HG02938 (cell line): ENCODE results near the gene COL9A2.
A peak's percentile ranks its signal among the peaks of the same experiment; 100 is the strongest.
"Not testable (repeated sequence)": the region's sequence is repeated elsewhere in the genome, so short reads cannot be mapped to it uniquely, and the experiment has no call there.

Experiments used
- ATAC-seq: cut with Tn5 transposase; IDR thresholded peaks from one replicate; pipeline ENCODE4 v1.9.1; 2021; ENCODE audit warnings: mild to moderate bottlenecking, moderate library complexity; ENCODE audit not compliant: unreplicated experiment

The COL9A2 gene

DNA sequence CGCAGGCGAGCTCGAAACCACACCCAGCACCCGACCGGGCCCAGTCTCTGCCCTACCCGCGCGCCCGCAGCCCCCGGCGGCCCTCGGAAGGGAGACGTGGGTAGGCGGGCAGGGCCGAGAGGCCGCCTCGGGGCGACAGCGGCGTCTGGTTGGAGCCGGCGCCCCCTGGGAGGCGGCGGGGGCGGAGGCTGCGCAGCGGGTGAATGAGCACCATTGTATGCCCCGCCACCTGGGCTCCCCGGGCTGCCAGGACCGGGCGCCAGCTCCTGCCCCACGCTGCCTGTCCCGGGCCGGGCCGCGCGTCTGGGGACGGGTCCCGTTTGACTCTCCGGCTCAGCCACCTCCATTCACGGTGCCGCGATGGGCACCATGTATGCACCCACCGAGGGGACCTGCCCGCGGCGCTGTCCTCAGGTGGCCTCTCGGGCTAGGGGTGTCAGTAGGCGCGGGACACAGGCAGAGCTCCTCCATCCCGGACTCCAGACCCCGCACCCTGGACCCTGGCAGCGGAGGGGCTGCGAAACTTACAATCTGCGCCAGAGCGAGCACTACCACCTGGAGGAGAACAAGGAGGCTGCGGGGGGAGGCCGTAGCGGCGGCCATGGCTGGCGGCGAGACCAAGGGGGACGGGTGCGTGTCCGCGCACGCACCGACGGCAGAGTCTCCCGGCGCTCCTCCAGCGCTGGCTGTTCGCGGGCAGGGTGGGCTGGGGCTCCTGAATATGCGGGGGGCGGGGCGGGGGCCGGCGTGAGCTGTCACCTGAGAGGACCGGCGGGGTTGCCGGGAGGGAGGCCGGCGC, at the start of gene COL9A2:
Gene COL9A2 (minus strand): TSS at position 692 of the 799 bp plus-strand sequence. CDS start 89 bp downstream, at position 603.
- no peak for ATAC-seq

DNA sequence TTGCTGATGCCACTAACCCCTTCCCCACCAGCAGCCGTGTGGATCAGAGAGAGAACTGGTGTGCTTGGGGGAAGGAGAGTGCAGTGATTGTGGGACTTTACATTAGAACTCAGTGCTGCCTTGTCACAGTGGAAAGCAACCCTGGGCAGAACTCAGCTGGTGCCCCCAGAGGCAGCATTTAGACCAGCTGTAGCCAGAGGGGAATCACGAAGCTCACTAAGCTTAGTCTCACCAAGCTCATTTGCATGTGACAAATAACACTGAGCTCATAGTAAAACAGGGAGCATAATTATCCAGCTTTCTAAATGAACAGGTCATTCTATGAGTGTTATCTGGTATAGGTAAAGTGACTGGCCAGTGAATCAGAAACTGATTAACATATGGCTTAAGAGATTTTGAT, 46.6 kb upstream of the COL9A2 start:
- peak; percentile 80 for ATAC-seq

DNA sequence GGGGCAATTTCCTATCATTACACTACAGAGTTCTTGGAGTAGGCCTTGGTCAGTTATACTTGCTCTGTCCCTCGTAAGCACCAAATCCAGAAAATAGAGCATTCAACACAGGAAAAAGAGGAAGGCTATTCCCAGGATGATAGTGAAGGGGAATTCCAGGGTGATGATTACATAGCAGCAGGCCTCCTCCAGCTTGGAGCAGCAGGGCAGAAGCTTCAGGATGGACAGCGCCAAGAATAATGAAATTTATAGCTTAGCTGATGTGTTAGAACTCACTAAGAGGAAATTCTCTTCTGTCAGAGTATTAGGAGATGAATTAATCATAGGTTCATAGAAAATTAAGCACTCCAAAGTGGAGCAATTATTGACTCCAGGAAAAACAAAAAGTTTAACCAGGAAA, 45.6 kb upstream of the COL9A2 start:
- no peak for ATAC-seq

- no peak for ATAC-seq
Observed at GRCh38 chr1:40362199-40362598, 45.1 kb upstream of the COL9A2 start.

DNA sequence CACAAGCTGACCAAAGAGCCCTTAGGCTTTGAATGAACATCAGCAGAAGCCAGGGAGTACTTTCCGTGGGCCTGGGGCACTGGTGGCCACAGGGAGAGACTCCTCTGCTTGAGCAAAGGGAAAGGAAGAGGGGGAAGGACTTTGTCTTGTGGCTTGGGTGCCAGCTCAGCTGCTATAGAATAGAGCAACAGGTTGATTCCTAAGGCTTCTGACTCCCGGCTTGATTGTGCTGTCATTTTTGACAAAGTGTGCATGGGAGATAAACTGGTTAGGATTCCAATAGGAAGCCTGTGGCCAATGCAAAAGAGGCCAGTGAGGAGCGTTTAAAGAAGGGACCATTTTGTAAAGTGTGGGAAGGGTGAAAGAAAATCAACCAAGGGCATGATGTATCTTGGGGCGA, 44.6 kb upstream of the COL9A2 start:
- no peak for ATAC-seq

GRCh38 chr1:40361201-40361600, 44.1 kb upstream of the COL9A2 start:
- ATAC-seq = no peak

DNA sequence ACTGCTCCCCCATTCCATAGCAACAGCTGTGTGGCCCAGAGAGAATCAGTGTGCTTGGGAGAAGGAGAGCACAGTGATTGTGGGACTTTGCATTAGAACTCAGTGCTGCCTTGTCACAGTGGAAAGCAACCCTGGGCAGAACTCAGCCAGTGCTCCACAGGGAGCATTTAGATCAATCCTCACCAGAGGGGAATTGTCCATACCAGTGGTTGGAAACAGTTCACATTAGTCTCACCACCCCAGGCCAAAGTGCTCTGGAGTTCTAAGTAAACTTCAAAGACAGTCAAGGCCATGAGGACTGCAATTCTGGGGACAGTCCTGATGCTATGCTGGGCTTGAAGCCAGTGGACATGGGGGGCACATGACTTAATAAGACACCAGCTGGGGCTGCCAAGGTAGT, 43.5 kb upstream of the COL9A2 start:
- ATAC-seq = no peak

- no peak for ATAC-seq
Observed at GRCh38 chr1:40357625-40358024, 40.5 kb upstream of the COL9A2 start.

GRCh38 chr1:40353082-40353481, 36.0 kb upstream of the COL9A2 start:
- ATAC-seq = no peak

- no peak for ATAC-seq
Observed at GRCh38 chr1:40352126-40352525, 35.0 kb upstream of the COL9A2 start.

DNA sequence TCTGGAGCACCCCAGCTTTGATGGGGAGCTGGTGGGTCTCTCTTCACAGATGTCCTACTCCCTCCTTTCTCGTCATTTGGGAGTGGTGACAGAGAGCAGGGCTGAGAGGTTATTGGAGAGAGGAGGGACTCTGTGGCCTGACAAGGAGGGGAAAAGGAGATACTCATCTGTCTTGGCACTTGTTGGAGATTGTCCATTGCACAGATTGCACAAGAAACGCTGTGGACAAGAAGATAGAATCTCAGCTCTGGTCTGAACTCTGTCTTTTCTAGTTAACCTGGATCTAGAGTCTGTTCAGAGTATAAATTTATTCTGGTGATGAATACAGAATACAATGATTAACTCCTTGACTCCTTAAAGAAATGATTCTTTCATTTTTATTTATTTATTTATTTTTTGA, 34.0 kb upstream of the COL9A2 start:
- no peak for ATAC-seq

DNA sequence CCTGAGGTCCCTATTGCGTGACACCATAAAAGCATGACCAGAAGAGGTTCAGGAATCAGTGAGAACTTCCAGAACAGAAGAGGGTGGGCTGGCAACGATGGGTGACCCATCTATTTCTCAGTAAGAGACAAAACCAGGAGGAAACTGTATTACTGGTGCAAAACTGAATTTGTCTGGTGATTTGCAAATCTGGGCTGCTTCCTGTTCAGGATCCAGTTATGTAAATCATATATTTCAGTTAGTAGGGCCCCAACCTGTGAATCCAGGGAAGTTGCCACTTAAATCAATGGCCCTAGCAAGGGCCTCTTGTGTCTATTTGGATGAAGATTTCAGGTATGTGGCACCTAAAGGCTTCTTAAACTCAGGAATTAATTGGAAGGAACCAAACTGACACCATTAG, 33.3 kb upstream of the COL9A2 start:
- ATAC-seq = no peak

- ATAC-seq = no peak
Observed at GRCh38 chr1:40344597-40344996, 27.5 kb upstream of the COL9A2 start.

DNA sequence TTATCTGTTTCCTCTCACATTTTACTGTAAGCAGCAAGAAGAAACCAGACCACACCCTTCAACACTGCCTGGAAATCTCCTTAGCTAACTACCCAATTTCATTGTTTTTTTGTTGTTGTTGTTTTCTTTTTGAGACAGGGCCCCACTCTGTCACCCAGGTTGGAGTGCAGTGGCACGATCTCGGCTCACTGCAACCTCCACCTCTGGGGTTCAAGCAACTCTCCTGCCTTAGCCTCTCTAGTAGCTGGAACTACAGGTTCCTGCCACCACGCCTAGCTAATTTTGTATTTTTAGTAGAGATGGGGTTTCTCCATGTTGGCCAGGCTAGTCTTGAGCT, 25.3 kb upstream of the COL9A2 start:
- ATAC-seq = not testable (repeated sequence)

DNA sequence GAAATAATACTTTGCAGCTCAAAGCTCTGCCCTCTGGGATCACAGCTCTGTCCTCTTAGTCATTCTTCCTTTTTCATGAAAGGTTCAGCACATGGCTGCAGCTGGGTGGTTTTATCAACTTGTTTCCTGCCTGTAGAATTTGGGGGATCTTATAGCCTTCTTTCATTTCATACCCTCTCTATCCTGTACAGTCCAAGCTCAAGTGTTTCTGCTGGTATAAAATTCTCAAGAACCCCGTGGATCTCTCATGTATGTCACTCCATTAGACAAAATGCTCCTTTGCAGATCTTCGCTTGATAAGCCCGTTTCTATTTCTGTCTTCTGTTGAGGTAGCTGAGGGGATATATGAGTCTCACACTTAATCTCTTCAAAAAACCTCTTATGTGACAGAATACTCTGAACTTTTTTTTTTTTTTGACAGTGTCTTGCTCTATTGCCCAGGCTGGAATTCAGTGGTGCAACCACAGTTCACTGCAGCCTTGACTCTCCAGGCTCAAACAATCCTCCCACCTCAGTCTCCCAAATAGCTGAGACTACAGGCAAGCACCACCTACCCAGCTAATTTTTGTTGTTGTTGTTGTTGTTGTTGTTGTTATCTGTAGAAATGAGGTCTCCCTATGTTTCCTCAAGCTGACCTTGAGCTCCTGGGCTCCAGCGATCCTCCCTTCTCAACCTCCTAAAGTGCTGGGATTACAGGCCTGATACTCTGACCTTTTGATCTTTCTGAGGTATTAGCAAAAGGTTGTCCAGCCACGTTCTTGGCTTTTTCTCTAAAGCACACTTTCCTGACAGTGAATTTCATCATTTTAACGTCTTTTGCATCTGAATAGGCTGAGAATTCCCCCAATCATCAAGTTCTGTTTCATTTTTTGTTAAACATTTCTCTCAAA, 24.6 kb upstream of the COL9A2 start:
- ATAC-seq = no peak

- no peak for ATAC-seq
Observed at GRCh38 chr1:40339420-40340323, 22.6 kb upstream of the COL9A2 start.

DNA sequence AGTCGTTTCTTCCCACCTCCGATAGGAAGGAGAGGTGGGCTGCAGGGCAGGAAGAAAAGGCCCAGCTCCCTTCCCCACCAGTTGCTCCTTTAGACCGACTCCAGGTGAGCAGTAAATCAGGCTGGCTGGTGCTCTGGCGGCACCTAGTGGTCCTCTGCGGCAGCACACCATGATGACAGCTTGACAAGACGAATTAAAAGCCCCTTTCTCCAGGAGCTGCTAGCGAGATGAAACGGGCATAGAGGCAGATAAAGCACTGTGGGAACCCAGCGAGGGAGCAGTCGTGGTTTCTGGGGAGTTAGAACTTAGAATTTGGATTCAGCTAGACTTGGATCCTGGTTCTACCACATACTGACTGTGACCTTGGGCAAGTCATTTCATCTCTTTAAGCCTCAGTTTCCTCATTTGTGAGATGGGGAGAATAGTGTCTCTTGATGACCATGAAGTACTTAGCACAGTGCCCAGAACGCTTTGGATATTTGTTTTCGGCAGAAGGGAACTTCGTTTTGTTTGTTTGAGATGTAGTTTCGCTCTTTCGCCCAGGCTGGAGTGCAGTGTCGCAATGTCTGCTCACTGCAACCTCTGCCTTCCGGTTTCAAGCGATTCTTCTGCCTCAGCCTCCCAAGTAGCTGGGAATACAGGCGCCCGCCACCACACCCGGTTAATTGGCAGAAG, 21.8 kb upstream of the COL9A2 start:
- ATAC-seq = no peak

DNA sequence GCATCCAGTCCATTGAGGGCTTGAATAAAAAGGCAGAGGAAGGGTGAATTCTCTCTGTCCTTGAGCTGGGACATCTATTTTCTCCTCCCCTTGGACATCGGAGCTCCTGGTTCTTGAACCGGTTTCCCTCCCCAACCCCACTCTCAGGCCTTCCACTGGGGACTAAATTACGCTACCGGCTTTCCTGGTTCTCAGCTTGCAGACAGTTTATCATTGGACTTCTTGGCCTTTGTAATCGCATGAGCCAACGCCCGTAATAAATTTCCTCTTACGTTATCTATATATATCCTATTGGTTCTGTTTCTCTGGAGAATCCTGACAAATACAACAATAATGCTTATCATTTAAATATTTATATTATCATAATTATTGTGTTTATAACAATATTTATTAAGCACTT, 20.4 kb upstream of the COL9A2 start:
- no peak for ATAC-seq

- ATAC-seq = no peak
Observed at GRCh38 chr1:40332695-40333094, 15.6 kb upstream of the COL9A2 start.

GRCh38 chr1:40331403-40331802, 14.3 kb upstream of the COL9A2 start:
- not testable (repeated sequence) for ATAC-seq
